ENCODE results near the gene FOXK1.

DNA sequence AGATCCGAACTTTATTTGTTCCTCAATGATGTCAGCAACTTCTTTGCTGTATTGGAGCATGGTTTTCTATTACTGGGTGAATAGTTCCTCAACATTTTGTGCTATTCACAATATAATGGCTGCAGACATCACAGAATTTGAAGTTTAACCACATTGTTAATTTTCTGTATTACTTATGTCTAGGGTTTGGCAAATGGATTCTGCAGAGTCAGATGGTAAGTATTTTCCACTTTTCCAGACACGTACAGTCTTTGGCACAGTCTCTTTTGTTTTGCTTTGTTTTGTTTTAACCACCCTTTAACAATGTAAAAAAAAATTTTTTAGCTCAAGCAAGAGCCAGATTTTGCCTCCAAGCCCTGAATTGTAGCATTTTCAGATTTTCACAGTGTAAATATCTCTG is 36.8 kb upstream of the FOXK1 start:
- TF ChIP-seq POLR2A (IDR thresholded peaks at IDR 0.05) (no peak), POLR2AphosphoS5 (IDR thresholded peaks at IDR 0.05) (no peak)
- TF ChIP-seq, protein P1, sequence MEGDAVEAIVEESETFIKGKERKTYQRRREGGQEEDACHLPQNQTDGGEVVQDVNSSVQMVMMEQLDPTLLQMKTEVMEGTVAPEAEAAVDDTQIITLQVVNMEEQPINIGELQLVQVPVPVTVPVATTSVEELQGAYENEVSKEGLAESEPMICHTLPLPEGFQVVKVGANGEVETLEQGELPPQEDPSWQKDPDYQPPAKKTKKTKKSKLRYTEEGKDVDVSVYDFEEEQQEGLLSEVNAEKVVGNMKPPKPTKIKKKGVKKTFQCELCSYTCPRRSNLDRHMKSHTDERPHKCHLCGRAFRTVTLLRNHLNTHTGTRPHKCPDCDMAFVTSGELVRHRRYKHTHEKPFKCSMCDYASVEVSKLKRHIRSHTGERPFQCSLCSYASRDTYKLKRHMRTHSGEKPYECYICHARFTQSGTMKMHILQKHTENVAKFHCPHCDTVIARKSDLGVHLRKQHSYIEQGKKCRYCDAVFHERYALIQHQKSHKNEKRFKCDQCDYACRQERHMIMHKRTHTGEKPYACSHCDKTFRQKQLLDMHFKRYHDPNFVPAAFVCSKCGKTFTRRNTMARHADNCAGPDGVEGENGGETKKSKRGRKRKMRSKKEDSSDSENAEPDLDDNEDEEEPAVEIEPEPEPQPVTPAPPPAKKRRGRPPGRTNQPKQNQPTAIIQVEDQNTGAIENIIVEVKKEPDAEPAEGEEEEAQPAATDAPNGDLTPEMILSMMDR (IDR thresholded peaks at IDR 0.05), result no peak

All from prostate gland (tissue), 2 donors.